DOHH2 (cell line): Measurements from ENCODE around the gene ANKRD39.

Experiments used
- H3F3A ChIP-seq: fragments of 200-600 bp; sonication (generic), shearing (Covaris generic); 2 replicates; pipeline ENCODE4 v1.6.0; 2016; ENCODE audit warnings: antibody characterized with exemption, mild to moderate bottlenecking; ENCODE audit not compliant: control insufficient read depth, insufficient read depth
- H3K27ac ChIP-seq: fragments of 200-600 bp; sonication (generic); 2 replicates; pipeline ENCODE4 v1.5.1; 2014; ENCODE audit warnings: low read depth, mild to moderate bottlenecking, low read length, moderate library complexity
- H3K27me3 ChIP-seq: fragments of 200-600 bp; sonication (generic); 2 replicates; pipeline ENCODE4 v1.6.1; 2014; ENCODE audit warnings: mild to moderate bottlenecking, low read length, mixed read lengths; ENCODE audit not compliant: control insufficient read depth
- H3K36me3 ChIP-seq: fragments of 200-600 bp; sonication (generic); 2 replicates; pipeline ENCODE4 v1.6.1; 2014; ENCODE audit warnings: mild to moderate bottlenecking, low read length, moderate library complexity, mixed read lengths; ENCODE audit not compliant: control insufficient read depth
- H3K4me1 ChIP-seq: fragments of 200-600 bp; sonication (generic); 2 replicates; pipeline ENCODE4 v1.6.1; 2014; ENCODE audit warnings: mild to moderate bottlenecking, low read length, mixed read lengths; ENCODE audit not compliant: control insufficient read depth
- H3K4me2 ChIP-seq: fragments of 200-600 bp; sonication (generic); 2 replicates; pipeline ENCODE4 v1.6.0; 2014; ENCODE audit warnings: mild to moderate bottlenecking, low read length, moderate library complexity
- H3K4me3 ChIP-seq: fragments of 200-600 bp; sonication (generic); 2 replicates; pipeline ENCODE4 v1.5.1; 2014; ENCODE audit warnings: mild to moderate bottlenecking, low read length, mixed read lengths
- H3K79me2 ChIP-seq: fragments of 200-600 bp; sonication (generic); 2 replicates; pipeline ENCODE4 v1.6.1; 2014; ENCODE audit warnings: mild to moderate bottlenecking, low read length, mixed read lengths; ENCODE audit not compliant: control insufficient read depth
- H3K9me2 ChIP-seq: fragments of 200-600 bp; sonication (generic); replicated peaks from 2 replicates; pipeline ENCODE4 v1.6.1; 2014; ENCODE audit warnings: mild to moderate bottlenecking, low read length, mixed read lengths; ENCODE audit not compliant: control insufficient read depth
- H3K9me3 ChIP-seq: fragments of 200-600 bp; sonication (generic); 2 replicates; pipeline ENCODE4 v1.6.1; 2014; ENCODE audit warnings: antibody characterized with exemption, low read length, mixed read lengths; ENCODE audit not compliant: control insufficient read depth, insufficient read depth
- H4K20me1 ChIP-seq: fragments of 200-600 bp; sonication (generic); 2 replicates; pipeline ENCODE4 v1.6.0; 2014; ENCODE audit warnings: low read depth, mild to moderate bottlenecking, antibody characterized with exemption, low read length, moderate library complexity; ENCODE audit not compliant: control insufficient read depth, insufficient read depth
- CTCF ChIP-seq: fragments of 200-600 bp; sonication (generic); IDR thresholded peaks from one replicate; pipeline ENCODE4 v1.5.1; 2014; ENCODE audit warnings: antibody characterized with exemption, mild to moderate bottlenecking, low read depth, low read length; ENCODE audit not compliant: poor library complexity, severe bottlenecking
- EZH2phosphoT487 ChIP-seq: fragments of 200-600 bp; sonication (generic); IDR thresholded peaks from 2 replicates; pipeline ENCODE4 v1.6.1; 2017; ENCODE audit warnings: borderline replicate concordance, mild to moderate bottlenecking, antibody characterized with exemption, low read length, moderate library complexity, mixed read lengths

Gene ANKRD39

GRCh38 chr2:96809951-96810782 is 47.6 kb downstream of the ANKRD39 start:
- no peak overlapping the region for H3K4me2 ChIP-seq
- H3K9me2 ChIP-seq = no peaks in the 10 kb centered on the region
- peaks cover 12% of the 10 kb centered on the region for H3F3A ChIP-seq
- H3K4me3 ChIP-seq = no peak overlapping the region
- H3K36me3 ChIP-seq = no peaks in the 10 kb centered on the region; the same call in none of the 2 replicates
- no peaks in the 10 kb centered on the region for H3K9me3 ChIP-seq
- no peaks in the 10 kb centered on the region for H4K20me1 ChIP-seq
- no peaks in the 10 kb centered on the region for H3K27me3 ChIP-seq
- peaks cover 1% of the 10 kb centered on the region for H3K79me2 ChIP-seq
- TF ChIP-seq CTCF (no peak), EZH2phosphoT487 (no peak)
- H3K4me1 ChIP-seq = peaks cover 52% of the 10 kb centered on the region
- no peak overlapping the region for H3K27ac ChIP-seq

- H3K4me1 ChIP-seq = peaks cover 51% of the 10 kb centered on the region
- H3K27me3 ChIP-seq = no peaks in the 10 kb centered on the region
- TF ChIP-seq CTCF (no peak), EZH2phosphoT487 (no peak)
- H3K79me2 ChIP-seq = no peaks in the 10 kb centered on the region
- H3K36me3 ChIP-seq = no peaks in the 10 kb centered on the region; the same call in none of the 2 replicates
- no peak overlapping the region for H3K4me2 ChIP-seq
- H3F3A ChIP-seq = peaks cover 12% of the 10 kb centered on the region
- H3K9me2 ChIP-seq = no peaks in the 10 kb centered on the region
- no peak overlapping the region for H3K27ac ChIP-seq
- no peaks in the 10 kb centered on the region for H3K9me3 ChIP-seq
- no peaks in the 10 kb centered on the region for H4K20me1 ChIP-seq
- no peak overlapping the region for H3K4me3 ChIP-seq
Measured at GRCh38 chr2:96809216-96809882, 48.5 kb downstream of the ANKRD39 start.

GRCh38 chr2:96808176-96808837 is 49.5 kb downstream of the ANKRD39 start:
- no peak overlapping the region for H3K27ac ChIP-seq
- peaks cover 51% of the 10 kb centered on the region for H3K4me1 ChIP-seq
- TF ChIP-seq EZH2phosphoT487 (no peak), CTCF (no peak)

More at GRCh38 chr2:96808176-96808837, 49.5 kb downstream of the ANKRD39 start:
- Histone ChIP-seq H3K9me3 (no peaks in the 10 kb centered on the region), H3K4me2 (no peak overlapping the region), H3K4me3 (no peak overlapping the region), H4K20me1 (no peaks in the 10 kb centered on the region), H3F3A (peaks cover 12% of the 10 kb centered on the region), H3K36me3 (no peaks in the 10 kb centered on the region; the same call in none of the 2 replicates), H3K27me3 (no peaks in the 10 kb centered on the region), H3K9me2 (no peaks in the 10 kb centered on the region), H3K79me2 (no peaks in the 10 kb centered on the region)
